Bronchial epithelial cell (primary cell): ENCODE data around the gene TJP1. TPM values are rescaled to one million over a fixed set of nuclear protein-coding genes. Genes with fewer than 3 reads are reported as not detected.
"Not testable (repeated sequence)": the region's sequence is repeated elsewhere in the genome, so short reads cannot be mapped to it uniquely, and the experiment has no call there.

ENCODE experiments used
- DNase-seq: peaks from one replicate; pipeline ENCODE4 v3.0.0-alpha.2; 2010; ENCODE audit warnings: low read depth
- FAIRE-seq: peaks from 2 replicates; lab custom pipeline; 2011; peaks lifted over from hg19 to GRCh38; lab: Jason Lieb, UNC
- H3K27me3 ChIP-seq: 2 replicates; pipeline ENCODE4 v1.5.1; 2011; ENCODE audit warnings: low read length; ENCODE audit not compliant: control insufficient read depth, insufficient read depth
- H3K36me3 ChIP-seq: 2 replicates; pipeline ENCODE4 v1.5.1; 2011; ENCODE audit warnings: low read length; ENCODE audit not compliant: control insufficient read depth, insufficient read depth
- H3K4me3 ChIP-seq: 2 replicates; pipeline ENCODE4 v1.5.1; 2011; ENCODE audit warnings: mild to moderate bottlenecking, low read depth, low read length, control low read depth
- total RNA-seq: library from RNA; depleted of rRNA; stranded (reverse); fragments of >200 nt; gene quantifications from 2 replicates; pipeline ENCODE4 v1.2.1, GENCODE V29; 2014
- TF ChIP-seq, protein P1 (sequence below): IDR thresholded peaks from 2 replicates; pipeline ENCODE4 v1.5.1; 2011; ENCODE audit warnings: mild to moderate bottlenecking, moderate library complexity, low read length, control low read depth, inconsistent platforms; ENCODE audit not compliant: insufficient read depth, severe bottlenecking

The TJP1 gene
- total RNA-seq, 1 donor from 2014 or later, result 62.9 TPM

DNA sequence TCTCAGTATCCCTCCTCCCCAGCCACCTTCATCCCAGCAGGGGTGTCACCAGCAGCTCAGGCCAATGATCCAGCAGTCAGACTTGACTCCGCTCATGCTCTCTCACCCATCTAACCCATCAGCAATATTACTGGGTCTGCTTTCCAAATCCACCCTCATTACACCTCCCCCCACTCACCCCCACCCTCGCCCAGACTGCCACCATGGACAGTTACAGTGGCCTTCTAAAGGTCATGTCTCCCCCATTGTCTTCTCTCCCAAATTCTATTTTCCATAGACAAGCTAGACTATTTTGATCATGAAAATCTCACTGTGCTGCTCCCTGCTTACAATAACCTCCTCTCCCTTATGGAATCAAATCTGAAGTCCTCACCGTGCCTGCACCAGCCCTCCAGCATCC lies 156.0 kb downstream of the TJP1 start:
- no peaks in the 10 kb centered on the region for H3K36me3 ChIP-seq
- TF ChIP-seq, protein P1, sequence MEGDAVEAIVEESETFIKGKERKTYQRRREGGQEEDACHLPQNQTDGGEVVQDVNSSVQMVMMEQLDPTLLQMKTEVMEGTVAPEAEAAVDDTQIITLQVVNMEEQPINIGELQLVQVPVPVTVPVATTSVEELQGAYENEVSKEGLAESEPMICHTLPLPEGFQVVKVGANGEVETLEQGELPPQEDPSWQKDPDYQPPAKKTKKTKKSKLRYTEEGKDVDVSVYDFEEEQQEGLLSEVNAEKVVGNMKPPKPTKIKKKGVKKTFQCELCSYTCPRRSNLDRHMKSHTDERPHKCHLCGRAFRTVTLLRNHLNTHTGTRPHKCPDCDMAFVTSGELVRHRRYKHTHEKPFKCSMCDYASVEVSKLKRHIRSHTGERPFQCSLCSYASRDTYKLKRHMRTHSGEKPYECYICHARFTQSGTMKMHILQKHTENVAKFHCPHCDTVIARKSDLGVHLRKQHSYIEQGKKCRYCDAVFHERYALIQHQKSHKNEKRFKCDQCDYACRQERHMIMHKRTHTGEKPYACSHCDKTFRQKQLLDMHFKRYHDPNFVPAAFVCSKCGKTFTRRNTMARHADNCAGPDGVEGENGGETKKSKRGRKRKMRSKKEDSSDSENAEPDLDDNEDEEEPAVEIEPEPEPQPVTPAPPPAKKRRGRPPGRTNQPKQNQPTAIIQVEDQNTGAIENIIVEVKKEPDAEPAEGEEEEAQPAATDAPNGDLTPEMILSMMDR, result no peak
- no peak overlapping the region for H3K4me3 ChIP-seq
- DNase-seq (no peak), FAIRE-seq (no peak)
- H3K27me3 ChIP-seq, result no peaks in the 10 kb centered on the region

DNA sequence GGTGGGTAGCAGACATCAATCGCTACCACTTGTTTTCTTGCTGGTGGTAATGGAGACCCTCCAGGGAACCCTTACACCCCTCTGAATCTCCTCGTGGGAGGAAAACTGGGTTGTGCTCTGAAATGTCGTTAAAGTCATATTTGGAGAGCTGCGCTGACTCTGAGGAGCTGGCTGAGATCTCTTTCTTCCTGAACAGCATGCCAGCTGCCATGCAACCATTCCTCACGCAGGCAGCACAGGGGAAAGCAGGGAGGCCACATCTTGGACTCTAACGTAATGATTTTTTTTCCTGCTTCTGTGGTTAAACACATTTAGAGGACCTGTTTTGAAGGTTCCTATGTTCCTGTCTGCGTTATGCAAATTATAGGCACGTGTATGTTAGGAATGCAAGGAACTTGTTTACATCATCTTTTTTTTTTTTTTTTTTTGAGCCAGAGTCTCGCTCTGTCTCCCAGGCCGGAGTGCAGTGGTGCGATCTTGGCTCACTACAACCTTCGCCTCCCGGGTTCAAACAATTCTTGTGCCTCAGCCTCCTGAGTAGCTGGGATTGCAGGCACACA lies 156.7 kb downstream of the TJP1 start:
- no peak overlapping the region for H3K4me3 ChIP-seq
- no peak for FAIRE-seq
- TF ChIP-seq, protein P1, result no peak
- DNase-seq, result no peak
- H3K27me3 ChIP-seq, result no peaks in the 10 kb centered on the region
- no peaks in the 10 kb centered on the region for H3K36me3 ChIP-seq

DNA sequence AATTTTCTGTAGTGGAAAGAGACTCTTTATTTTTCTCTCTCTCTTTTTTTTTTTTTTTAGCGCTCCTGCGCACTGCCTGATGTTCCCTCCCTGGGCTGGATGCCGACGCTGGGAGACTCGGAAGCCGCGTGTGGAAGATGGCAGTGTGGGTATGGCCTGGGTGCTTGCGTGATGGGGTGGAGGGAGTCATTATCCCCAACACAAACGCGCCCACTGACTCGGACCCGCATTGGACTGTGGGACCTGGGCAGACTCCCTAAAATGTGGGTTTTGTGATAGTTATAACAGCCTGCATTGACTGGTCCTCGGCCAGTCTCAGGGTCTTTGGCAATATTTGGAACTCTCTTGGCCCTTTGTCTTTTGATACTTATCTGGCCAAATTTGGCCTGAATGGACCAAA lies 157.9 kb downstream of the TJP1 start:
- FAIRE-seq, result no peak
- Histone ChIP-seq H3K4me3 (no peak overlapping the region), H3K36me3 (no peaks in the 10 kb centered on the region), H3K27me3 (no peaks in the 10 kb centered on the region)
- DNase-seq, result no peak
- TF ChIP-seq, protein P1, result no peak

DNA sequence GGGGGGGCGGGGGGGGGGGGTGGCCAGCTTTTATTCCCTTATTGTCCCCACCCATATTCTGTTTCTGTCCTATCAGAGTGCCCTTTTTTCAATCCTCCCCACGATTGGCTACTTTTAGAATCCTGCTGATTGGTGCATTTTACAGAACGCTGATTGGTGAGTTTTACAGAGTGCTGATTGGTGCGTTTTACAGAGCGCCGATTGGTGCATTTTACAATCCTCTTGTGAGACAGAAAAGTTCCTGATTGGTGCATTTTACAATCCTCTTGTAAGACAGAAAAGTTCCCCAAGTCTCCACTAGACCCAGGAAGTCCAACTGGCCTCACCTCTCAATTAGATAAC lies 164.8 kb downstream of the TJP1 start:
- not testable (repeated sequence) for H3K36me3 ChIP-seq, DNase-seq, H3K27me3 ChIP-seq, FAIRE-seq, H3K4me3 ChIP-seq

DNA sequence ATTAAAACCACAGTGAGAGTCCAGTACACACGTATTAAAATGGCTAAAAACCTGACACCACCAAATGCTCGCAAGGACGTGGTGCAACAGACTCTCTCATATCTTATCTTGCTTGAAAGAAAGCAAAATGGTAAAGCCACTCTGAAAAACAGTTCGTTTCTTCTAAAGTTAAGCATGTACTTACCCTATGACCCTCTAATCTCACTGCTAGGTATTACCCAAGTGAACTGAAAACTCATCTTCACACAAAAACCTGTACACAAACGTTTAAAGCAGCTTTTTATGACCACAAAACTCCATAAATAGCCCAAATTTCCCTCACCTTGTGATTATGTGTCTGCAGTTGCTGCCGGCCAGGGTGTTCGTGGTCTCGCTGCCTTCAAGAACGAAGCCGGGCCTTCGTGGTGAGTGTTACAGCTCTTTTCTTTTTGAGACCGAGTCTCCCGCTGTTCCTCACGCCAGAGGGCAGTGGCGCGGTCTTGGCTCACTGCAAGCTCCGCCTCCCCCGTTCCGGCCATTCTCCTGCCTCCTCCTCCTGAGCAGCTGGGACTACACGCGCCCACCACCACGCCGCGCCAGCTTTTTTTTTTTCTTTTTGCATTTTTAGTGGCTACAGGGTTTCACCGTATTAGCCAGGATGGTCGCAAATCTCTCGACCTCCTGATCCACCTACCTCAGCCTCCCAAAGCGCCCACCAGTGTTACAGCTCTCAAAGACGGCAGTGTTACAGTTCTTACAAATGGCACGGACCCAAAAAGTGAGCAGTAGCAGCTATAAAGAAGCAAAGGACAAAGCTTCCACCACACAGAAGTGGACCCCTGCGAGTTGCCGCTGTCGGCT lies 165.4 kb downstream of the TJP1 start:
- no peak for DNase-seq
- Histone ChIP-seq H3K36me3 (no peaks in the 10 kb centered on the region), H3K27me3 (no peaks in the 10 kb centered on the region), H3K4me3 (no peak overlapping the region)
- FAIRE-seq, result no peak
- TF ChIP-seq, protein P1, result no peak

DNA sequence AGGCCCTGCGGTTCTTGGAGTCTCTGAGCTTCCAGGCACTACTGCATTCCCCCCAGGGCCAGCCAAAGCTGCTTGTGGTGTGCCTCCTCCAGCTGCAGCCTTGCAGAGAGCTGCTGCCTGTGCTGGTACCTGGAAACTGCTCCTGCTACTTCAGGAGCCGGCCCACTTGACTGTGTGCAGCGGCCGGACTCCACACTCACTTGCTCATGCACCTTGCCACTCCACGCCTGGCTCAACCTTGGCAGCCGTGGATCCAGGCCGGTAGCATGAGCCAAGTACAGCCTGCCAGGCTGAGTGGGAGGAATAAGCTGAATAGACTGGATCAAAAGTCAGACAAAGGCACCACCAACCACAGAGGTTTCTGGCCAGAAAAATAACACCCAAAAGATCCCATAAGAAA lies 169.7 kb downstream of the TJP1 start:
- no peak for DNase-seq
- Histone ChIP-seq H3K27me3 (no peaks in the 10 kb centered on the region), H3K4me3 (no peak overlapping the region), H3K36me3 (no peaks in the 10 kb centered on the region)
- TF ChIP-seq, protein P1, result no peak
- no peak for FAIRE-seq
